ENCODE measurements around the gene MYT1. TPM values are rescaled to one million over a fixed set of nuclear protein-coding genes. Genes with fewer than 3 reads are reported as not detected.
"Not testable (repeated sequence)": the region's sequence is repeated elsewhere in the genome, so short reads cannot be mapped to it uniquely, and the experiment has no call there.

The MYT1 gene
- total RNA-seq (ENCODE audit: unreplicated experiment) = 0.74 TPM
- long read RNA-seq, partial matches to known transcripts = 0 of 2 reads
- long read RNA-seq, other reads (novel, unspliced or antisense) = 2 of 2 reads

GRCh38 chr20:64164123-64164836, at the start of gene MYT1:
MYT1 (plus strand) TSS chr20:64164452; CDS start chr20:64198862, 34,410 bp downstream.
- no peak within 1 kb of the TSS for H3K27ac Mint-ChIP-seq (ENCODE audit: unreplicated experiment)
- TF ChIP-seq CTCF (IDR thresholded peaks at IDR 0.05; ENCODE audit: unreplicated experiment) = no peak
- DNase-seq (ENCODE audit: low spot score) = no peak
- no peak within 1 kb of the TSS for H3K4me3 Mint-ChIP-seq (ENCODE audit: unreplicated experiment)
- peaks cover 2% of the 10 kb centered on the region for H3K27me3 Mint-ChIP-seq (ENCODE audit: unreplicated experiment)
- H3K36me3 Mint-ChIP-seq (ENCODE audit: low read depth, unreplicated experiment) = no peaks in the 10 kb centered on the region
- H3K9me3 Mint-ChIP-seq (ENCODE audit: unreplicated experiment) = no peaks in the 10 kb centered on the region
- peaks cover 11% of the 10 kb centered on the region for H3K4me1 Mint-ChIP-seq (ENCODE audit: unreplicated experiment)

DNA sequence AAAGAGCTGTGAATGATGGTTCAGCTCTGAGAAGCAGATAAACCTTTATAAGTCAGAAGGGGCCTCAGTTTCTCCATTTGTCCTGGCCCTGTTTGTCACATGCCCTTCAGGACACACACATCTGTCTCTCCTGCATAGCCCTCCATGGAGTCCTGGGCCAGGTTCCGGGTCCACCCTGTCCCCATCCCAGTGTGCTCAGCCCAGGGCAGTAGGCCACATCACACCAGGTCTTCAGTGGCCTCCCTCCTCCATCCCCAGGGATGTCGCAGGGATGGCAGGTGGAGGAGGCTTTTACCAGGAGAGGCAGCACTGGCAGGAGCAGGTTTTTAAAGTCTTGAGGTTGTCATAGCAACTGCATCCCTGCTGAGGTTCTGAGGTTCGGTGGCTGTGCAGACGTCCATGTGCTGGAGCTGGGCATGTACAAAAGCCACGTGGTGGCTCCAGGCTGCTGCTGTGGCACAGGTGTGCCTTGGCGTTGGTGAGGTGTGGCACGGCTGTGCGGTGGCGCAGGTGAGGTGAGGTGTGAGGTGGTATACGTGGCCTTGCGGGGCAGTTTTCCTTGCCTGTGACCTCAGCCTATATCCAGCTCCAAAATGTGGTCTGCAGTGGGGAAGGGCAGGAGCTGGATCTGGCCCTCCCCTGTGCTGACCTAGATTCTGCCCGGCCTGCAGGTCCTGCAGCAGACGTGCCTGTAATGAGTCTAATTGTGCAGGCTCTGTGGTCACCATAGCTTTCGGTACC, 48.9 kb upstream of the MYT1 start:
- no peak for DNase-seq (ENCODE audit: low spot score)
- Mint-ChIP-seq H3K9me3 (ENCODE audit: unreplicated experiment) (no peaks in the 10 kb centered on the region), H3K4me3 (ENCODE audit: unreplicated experiment) (no peak overlapping the region), H3K36me3 (ENCODE audit: low read depth, unreplicated experiment) (no peaks in the 10 kb centered on the region), H3K27ac (ENCODE audit: unreplicated experiment) (no peak overlapping the region), H3K27me3 (ENCODE audit: unreplicated experiment) (peaks cover 9% of the 10 kb centered on the region), H3K4me1 (ENCODE audit: unreplicated experiment) (peaks cover 2% of the 10 kb centered on the region)
- no peak for TF ChIP-seq CTCF (IDR thresholded peaks at IDR 0.05; ENCODE audit: unreplicated experiment)

- no peak for TF ChIP-seq CTCF (IDR thresholded peaks at IDR 0.05; ENCODE audit: unreplicated experiment)
- Mint-ChIP-seq H3K9me3 (ENCODE audit: unreplicated experiment) (no peaks in the 10 kb centered on the region), H3K27me3 (ENCODE audit: unreplicated experiment) (peaks cover 10% of the 10 kb centered on the region), H3K4me1 (ENCODE audit: unreplicated experiment) (peaks cover 2% of the 10 kb centered on the region), H3K36me3 (ENCODE audit: low read depth, unreplicated experiment) (no peaks in the 10 kb centered on the region), H3K4me3 (ENCODE audit: unreplicated experiment) (no peak overlapping the region), H3K27ac (ENCODE audit: unreplicated experiment) (no peak overlapping the region)
- no peak for DNase-seq (ENCODE audit: low spot score)
Measured at GRCh38 chr20:64116016-64116415, 48.2 kb upstream of the MYT1 start.

- TF ChIP-seq CTCF (IDR thresholded peaks at IDR 0.05; ENCODE audit: unreplicated experiment) = no peak
- no peak for DNase-seq (ENCODE audit: low spot score)
- no peaks in the 10 kb centered on the region for H3K9me3 Mint-ChIP-seq (ENCODE audit: unreplicated experiment)
- H3K36me3 Mint-ChIP-seq (ENCODE audit: low read depth, unreplicated experiment) = no peaks in the 10 kb centered on the region
- peaks cover 2% of the 10 kb centered on the region for H3K4me1 Mint-ChIP-seq (ENCODE audit: unreplicated experiment)
- H3K27me3 Mint-ChIP-seq (ENCODE audit: unreplicated experiment) = peaks cover 6% of the 10 kb centered on the region
- H3K4me3 Mint-ChIP-seq (ENCODE audit: unreplicated experiment) = no peak overlapping the region
- no peak overlapping the region for H3K27ac Mint-ChIP-seq (ENCODE audit: unreplicated experiment)
Measured at GRCh38 chr20:64116541-64117431, 47.5 kb upstream of the MYT1 start.

DNA sequence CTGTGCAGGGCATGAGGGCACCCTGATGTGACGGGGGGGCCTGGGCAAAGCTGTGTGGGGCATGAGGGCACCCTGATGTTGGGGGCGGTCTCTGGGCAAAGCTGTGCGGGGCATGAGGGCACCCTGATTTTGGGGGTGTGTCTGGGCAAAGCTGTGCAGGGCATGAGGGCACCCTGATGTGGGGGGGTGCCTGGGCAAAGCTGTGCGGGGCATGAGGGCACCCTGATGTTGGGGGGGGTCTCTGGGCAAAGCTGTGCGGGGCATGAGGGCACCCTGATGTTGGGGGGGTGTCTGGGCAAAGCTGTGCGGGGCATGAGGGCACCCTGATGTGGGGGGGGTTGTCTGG, 46.8 kb upstream of the MYT1 start:
- H3K27ac Mint-ChIP-seq (ENCODE audit: unreplicated experiment); H3K4me1 Mint-ChIP-seq (ENCODE audit: unreplicated experiment); H3K36me3 Mint-ChIP-seq (ENCODE audit: low read depth, unreplicated experiment); H3K4me3 Mint-ChIP-seq (ENCODE audit: unreplicated experiment); DNase-seq (ENCODE audit: low spot score); H3K27me3 Mint-ChIP-seq (ENCODE audit: unreplicated experiment); H3K9me3 Mint-ChIP-seq (ENCODE audit: unreplicated experiment): not testable (repeated sequence)

Data from endothelial cell (in vitro differentiated cells).